ENCODE results near the gene CD2AP.

DNA sequence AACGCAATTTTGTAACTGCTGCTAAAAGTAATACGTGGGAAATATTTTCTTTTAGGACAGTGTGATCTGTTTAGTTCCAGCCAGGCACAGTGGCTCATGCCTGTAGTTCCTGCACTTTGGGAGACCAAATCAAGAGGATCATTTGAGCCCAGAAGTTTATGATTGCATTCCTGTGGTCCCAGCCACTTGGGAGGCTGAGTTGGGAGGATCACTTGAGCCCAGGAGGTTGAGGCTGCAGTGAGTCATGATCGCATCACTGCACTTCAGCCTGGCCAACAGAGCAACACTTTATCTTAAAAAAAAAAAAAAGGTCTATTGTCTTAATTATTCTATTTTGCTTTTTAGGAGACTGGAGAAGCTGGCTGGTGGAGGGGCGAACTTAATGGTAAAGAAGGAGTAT, 101.5 kb downstream of the CD2AP start:
- TF ChIP-seq, protein P1, sequence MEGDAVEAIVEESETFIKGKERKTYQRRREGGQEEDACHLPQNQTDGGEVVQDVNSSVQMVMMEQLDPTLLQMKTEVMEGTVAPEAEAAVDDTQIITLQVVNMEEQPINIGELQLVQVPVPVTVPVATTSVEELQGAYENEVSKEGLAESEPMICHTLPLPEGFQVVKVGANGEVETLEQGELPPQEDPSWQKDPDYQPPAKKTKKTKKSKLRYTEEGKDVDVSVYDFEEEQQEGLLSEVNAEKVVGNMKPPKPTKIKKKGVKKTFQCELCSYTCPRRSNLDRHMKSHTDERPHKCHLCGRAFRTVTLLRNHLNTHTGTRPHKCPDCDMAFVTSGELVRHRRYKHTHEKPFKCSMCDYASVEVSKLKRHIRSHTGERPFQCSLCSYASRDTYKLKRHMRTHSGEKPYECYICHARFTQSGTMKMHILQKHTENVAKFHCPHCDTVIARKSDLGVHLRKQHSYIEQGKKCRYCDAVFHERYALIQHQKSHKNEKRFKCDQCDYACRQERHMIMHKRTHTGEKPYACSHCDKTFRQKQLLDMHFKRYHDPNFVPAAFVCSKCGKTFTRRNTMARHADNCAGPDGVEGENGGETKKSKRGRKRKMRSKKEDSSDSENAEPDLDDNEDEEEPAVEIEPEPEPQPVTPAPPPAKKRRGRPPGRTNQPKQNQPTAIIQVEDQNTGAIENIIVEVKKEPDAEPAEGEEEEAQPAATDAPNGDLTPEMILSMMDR (IDR thresholded peaks at IDR 0.05; ENCODE audit: poor library complexity) = no peak
- TF ChIP-seq EZH2phosphoT487 (IDR thresholded peaks at IDR 0.05; ENCODE audit: low read depth, severe bottlenecking, unreplicated experiment) = no peak
